ENCODE data around the gene CTSZ.
"Not testable (repeated sequence)": the region's sequence is repeated elsewhere in the genome, so short reads cannot be mapped to it uniquely, and the experiment has no call there.

Gene CTSZ

DNA sequence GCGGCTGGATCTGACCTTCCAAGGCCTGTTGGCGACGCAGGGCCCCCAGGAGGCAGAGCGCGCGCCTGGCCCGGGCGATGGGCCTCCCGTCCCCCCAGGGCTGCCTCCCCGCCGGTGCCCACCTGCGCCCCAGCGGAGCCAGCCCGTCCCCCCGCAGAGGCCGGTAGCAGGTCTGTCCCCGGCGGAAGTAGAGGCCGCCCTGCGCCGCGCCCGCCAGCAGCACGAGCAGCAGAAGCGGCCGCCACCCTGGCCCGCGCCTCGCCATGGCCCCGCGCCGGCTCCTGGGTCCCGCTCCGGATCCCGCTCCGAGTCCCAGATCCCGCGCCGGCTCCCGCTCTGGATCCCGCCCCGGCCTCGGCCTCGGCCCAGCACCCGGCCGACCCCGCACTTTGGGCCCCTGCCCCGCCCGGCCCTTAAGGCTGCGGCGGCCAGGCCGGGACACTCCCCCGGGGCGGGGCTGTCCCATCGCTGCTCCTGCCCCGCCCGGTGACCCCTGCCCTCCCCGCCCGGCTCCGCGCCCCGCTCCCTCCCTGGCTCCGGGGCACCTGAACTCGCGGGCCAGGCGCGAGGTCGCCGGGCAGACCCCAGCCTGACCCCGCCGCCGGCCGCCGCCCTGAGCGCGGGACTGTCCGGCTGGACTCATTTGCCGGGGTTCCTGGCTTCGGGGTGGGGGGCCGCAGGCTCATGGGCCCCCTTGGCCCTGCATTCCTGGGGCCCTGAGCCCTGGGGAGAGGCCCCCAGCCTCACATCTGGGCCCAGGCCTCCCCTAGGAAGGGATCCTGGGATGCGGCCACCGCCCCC lies at the start of gene CTSZ:
CTSZ (minus strand) TSS at position 391 of the 801 bp plus-strand sequence; CDS start at position 265, 126 bp downstream.
- DNase-seq, result peak in 4 of 14 donors; percentile 28 to 57 (median 48)

GRCh38 chr20:59055302-59055701 lies 48.2 kb upstream of the CTSZ start:
- DNase-seq, result no peak

DNA sequence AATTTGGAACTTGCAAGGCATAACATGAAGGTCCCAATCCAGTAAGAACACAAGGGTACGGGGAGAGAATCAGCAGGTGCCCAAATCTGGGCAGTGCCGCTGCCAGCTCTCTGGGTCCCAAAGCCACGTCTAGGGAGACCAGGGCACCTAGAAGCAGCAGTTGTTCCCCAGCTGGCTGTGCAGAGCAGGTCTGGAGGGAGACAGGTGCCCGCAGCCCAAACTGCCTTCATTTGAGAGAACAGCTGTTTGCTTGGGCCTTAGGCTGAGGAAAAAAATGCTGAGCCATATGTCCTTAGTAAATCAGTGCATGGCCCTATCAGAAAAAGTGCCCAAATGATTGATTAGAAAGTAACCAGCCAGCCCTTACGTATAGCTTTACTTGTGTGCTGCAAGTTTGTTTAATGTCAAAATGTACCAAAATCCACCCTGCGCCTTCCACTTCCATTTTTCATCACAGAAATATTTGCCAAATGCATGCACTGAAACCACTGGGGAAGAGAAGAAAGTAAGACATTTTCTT lies 44.7 kb upstream of the CTSZ start:
- no peak for DNase-seq

DNA sequence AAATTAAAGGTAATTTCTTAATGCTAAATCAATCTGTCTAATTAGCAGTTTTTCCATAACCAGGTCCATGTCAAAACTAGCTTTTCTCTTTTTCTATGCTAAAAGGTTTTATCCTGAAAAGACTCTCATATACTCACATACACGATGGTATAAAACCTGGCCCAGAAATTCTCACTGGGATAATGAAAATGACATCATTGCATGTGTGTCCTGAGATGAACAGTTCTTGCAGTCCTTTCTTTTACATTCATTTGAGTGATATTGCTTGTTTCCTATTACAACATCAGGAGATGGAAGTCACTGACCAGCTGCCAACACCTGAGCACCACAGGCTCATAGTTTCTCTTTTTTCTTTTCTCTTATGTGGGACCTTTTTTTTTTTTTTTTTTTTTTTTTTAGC lies 43.4 kb upstream of the CTSZ start:
- DNase-seq, result no peak

DNA sequence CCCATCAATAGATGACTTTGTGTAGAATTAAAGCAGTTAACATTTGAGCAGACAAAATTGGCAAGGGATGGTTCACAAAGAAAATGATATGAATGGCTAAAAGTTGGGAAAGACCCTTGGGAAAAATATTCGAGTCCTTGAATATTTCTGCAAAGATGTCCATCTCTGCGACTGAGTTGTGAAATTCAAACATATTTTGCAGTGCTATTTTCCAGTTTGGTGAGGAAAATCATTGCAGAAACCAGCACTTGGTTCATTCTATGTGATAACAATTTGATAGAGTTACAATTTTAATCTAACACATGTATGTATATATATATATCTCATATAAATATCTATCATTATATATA lies 41.6 kb upstream of the CTSZ start:
- no peak for DNase-seq

DNA sequence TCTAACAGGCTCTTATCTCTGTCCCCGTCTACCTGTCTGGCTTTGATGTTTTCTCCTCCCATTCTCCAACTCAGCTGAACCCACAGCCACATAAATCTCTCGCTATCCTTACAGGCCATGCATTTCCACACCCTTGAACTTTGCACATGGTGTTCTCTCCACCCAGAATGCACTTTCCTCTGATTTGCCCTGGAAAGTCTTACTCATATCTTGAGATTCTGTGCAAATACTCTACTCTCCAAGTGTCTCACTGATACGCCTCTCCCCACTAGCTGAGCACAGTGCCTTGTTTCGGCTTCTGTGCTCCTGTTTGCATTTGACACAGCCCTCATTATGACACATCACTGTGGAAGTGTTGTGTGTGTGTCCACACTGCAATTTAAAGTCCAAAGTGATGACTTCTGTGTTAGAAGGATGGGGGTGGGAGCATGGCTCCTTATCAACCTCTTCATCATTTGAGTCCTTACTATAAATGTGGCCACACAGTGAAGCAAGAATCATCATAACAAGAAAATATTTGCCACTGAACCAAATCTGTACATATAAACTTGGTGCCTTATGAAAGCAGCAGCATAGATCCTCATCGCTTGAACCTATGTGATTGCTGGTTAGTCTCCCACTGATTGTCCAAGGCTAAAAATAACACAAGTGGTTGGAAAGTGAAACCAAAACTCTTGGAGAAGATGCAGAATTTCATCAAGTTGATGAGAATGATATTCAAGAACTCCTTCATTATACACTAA lies 41.1 kb upstream of the CTSZ start:
- no peak for DNase-seq

DNA sequence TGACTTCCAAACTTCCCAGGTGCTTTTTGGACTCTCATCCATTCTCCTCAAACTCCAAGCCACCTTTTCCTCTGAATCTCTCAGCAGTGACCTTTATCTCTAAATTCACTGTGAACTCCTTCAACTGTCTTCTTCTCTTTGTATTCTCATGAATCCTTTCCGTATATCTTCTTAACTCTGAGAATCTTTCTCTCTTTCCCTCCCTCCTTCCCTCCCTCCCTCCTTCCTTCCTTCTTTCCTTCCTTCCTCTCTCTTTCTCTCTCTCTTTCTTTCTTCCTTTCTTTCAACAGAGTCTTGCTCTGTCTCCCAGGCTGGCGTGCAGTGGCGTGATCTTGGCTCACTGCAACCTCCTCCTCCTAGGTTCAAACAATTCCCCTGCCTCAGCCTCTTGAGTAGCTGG lies 39.8 kb upstream of the CTSZ start:
- no peak for DNase-seq

DNA sequence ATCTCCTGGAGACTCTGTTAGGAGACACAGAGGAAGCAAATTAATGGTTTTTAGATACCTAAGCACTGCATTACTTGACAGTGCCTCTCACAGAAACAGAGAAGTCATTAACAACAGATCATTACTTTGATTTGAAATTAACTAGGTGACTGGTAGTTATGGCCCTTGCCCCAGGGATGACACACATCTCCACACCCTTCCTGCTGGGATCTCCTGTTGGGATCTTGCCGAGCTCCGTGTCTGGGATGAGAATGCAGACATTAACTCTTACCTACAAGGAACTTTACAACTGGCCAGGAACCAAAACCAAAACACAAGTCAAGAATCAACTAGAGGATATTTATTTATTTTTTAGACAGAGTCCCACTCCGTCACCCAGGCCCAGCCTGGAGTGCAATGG lies 37.7 kb upstream of the CTSZ start:
- DNase-seq, result no peak

GRCh38 chr20:59044295-59044694 lies 37.2 kb upstream of the CTSZ start:
- no peak for DNase-seq

GRCh38 chr20:59043698-59044097 lies 36.6 kb upstream of the CTSZ start:
- DNase-seq, result no peak

DNA sequence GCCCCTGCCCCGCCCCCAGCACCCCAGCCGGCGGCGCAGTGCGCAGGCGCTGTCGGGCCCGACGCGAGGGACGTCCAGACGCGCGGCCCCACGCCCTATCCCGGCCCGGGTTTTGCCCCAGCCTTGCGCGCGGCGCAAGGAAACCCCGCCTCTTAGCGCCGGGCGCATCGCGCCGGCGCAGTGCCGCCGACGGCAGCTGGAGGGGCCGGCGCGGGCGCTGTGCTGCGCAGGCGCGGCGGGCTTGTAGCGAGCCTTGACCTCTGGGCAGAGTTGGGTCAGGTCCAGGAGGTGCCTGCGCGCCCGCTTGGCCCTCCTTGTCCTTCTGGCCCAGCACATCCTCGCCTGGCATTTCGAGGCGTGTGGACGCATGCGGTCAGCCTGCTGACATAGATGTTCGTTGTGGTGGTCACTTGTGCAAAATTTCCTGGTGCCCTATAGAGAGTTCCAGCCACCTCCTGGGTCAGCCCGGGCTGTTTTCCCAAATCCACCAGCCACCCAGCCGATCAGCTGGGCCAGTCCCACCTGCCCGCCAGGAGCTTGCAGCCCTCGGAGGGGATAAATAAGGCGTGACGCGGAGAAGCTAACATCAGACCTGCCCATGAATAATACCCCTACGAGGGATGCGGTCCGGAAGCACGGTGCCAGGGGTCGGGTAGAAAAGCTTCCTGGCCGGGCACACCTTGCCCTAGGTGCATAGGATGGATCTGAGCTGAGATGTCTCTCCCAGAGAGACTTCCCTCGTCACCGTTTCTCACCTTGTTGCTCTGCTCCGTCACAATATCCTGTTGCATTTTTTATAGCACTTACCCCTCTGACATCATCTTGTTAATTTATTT lies 36.0 kb upstream of the CTSZ start:
- DNase-seq, result peak; percentile 21 to 96 (median 84)

DNA sequence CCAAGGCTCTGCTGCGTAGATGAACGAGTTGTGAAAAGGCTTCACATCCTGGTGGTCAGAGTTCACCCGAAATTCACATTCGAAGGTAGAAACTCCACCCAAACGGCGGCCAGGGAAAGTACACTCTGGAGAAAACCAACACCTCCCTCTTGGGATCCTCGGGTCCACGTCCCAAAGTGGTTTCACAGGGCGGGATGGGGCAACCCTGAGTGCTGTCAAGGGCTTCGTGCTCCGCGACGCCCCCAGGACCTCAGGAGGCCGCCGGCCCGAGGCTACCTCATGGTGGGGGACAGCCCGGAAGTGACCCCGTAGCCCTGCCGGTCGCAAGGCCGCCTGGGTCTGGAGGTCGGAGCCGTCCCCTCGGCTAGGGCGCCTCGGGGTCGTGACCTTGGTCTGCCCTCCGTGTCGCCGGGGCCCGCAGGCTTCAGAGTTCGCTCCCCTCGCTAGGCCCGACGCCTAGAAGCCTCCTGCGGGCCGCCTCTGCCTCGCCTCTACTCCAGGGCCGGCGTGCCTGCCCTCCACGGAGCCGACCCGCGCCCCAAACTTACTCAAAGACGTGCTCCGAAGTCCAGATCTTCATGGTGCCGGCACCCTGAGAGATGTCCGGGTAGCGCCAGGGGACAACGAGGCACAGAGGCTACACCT lies 35.2 kb upstream of the CTSZ start, which contains the start of gene PRELID3B:
PRELID3B (minus strand) TSS at position 636 of the 645 bp plus-strand sequence; CDS start at position 580, 56 bp downstream.
- peak in 2 of 14 donors; percentile 15 to 51 for DNase-seq

DNA sequence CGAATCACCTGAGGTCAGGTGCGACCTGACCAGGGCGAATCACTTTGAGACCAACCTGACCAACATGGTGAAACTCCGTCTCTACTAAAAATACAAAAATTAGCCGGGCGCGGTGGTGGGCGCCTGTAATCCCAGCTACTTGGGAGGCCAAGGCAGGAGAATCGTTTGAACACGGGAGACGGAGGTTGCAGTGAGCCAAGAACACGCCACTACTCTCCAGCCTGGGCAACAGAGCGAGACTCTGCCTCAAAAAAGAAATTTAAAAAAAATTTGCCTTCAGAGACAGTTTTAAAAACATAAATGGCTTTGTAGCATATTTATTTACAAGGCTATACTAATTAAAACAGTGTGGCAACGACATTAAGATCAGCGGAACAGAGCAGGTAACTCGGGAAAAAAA lies 34.4 kb upstream of the CTSZ start:
- not testable (repeated sequence) for DNase-seq

DNA sequence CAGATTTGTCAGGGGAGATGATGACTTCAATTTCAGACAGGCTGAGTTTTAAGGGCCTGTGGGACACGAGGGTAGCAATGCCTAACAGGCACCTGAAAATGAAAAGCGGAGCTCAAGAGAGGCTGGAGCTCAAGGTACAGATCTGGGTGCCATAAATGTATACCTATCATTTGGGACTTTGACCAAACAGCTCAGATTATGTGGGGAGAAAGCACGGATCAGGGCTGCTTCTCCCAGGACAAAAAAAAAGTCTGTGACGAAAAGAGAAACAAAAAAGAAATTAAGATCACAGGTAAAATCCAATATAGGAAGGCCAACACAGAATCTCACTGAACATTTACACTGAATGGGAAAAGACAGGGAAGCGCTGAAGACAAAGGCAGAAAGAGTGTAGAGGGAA lies 33.6 kb upstream of the CTSZ start:
- DNase-seq, result no peak

DNA sequence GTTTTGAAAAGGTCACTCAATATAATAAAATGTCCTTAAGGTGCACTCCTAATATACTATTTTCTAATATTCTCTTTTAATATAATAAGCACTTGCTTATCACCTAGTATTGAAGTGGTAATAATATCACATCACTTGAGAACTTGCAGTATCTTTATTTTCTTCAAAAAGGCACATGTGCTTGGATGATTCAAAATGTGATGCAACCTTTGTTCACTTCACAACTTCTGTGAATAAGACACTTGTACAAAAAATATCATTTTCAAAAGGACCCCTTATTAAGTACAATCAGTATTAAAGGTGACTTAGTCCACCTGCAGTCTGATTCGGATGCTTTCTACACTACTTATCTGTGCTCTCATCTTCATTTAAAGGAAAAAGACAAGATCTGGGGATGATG lies 32.2 kb upstream of the CTSZ start:
- DNase-seq, result no peak

- no peak for DNase-seq
Observed at GRCh38 chr20:59037386-59037785, 30.3 kb upstream of the CTSZ start.

- no peak for DNase-seq
Observed at GRCh38 chr20:59035381-59035780, 28.3 kb upstream of the CTSZ start.

- DNase-seq, result no peak
Observed at GRCh38 chr20:59033616-59034165, 26.6 kb upstream of the CTSZ start.

GRCh38 chr20:59033093-59033492 lies 26.0 kb upstream of the CTSZ start:
- no peak for DNase-seq

GRCh38 chr20:59032713-59033059 lies 25.6 kb upstream of the CTSZ start:
- no peak for DNase-seq

GRCh38 chr20:59032023-59032712 lies 25.1 kb upstream of the CTSZ start, which contains the start of gene ATP5F1E:
TSS of gene ATP5F1E (minus strand) at chr20:59032335. CDS start at chr20:59032251, 84 bp downstream.
- DNase-seq, result peak; percentile 45 to 99 (median 92)
